Mesothelial cell of epicardium (in vitro differentiated cells): ENCODE measurements around the gene FMNL2. TPM values are rescaled to one million over a fixed set of nuclear protein-coding genes. Genes with fewer than 3 reads are reported as not detected.
"Not testable (repeated sequence)": the region's sequence is repeated elsewhere in the genome, so short reads cannot be mapped to it uniquely, and the experiment has no call there.

Source experiments
- DNase-seq, 2 experiments: peaks; one replicate each; pipeline ENCODE4 v3.0.0; 2021; ENCODE audit warnings: low spot score in 2 of 2; ENCODE audit not compliant: unreplicated experiment in 2 of 2
- H3K27ac Mint-ChIP-seq: 2 replicates; pipeline ENCODE4 v1.8.0; 2021; ENCODE audit warnings: mixed read lengths
- H3K27me3 Mint-ChIP-seq: 2 replicates; pipeline ENCODE4 v1.8.0; 2021; ENCODE audit warnings: low read depth, mixed read lengths
- H3K36me3 Mint-ChIP-seq: 2 replicates; pipeline ENCODE4 v1.8.0; 2021; ENCODE audit warnings: mixed read lengths
- H3K4me1 Mint-ChIP-seq: 2 replicates; pipeline ENCODE4 v1.8.0; 2021; ENCODE audit warnings: mixed read lengths
- H3K4me3 Mint-ChIP-seq: 2 replicates; pipeline ENCODE4 v1.8.0; 2021; ENCODE audit warnings: mild to moderate bottlenecking, moderate library complexity, mixed read lengths
- H3K9me3 Mint-ChIP-seq: 2 replicates; pipeline ENCODE4 v1.8.0; 2021; ENCODE audit warnings: mixed read lengths
- total RNA-seq: library from RNA; stranded (reverse); gene quantifications from 3 replicates; pipeline ENCODE4 v1.2.1, GENCODE V29; 2021
- TF ChIP-seq, protein P1 (sequence below): fragments of 200-600 bp; sonication (generic); IDR thresholded peaks from one replicate; pipeline ENCODE4 v1.5.0; 2021; ENCODE audit warnings: antibody characterized with exemption; ENCODE audit not compliant: unreplicated experiment

Gene FMNL2
- total RNA-seq, 1 donor from 2014 or later, result 52.6 TPM

DNA sequence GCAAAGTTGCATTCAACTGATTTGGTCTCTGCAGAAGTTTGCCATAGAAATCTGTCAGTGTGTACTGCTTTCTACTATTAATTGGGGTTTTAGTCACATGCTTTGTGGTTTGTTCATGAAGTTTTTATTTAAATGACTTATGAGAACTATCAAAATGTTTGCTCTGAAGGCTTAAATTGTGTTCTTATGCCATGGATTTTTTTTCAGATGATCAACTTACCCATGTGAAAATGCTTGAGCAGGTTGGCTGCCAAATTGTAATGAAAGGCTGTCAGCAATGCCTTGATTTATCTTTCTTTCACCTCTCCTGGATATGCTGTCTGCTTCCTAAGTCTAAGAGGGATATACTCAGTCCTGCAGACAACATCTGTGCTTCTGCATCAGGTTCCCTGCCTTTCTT is 50.7 kb downstream of the FMNL2 start:
- H3K4me3 Mint-ChIP-seq, result no peak overlapping the region
- H3K36me3 Mint-ChIP-seq, result peaks cover 10% of the 10 kb centered on the region
- peaks cover 9% of the 10 kb centered on the region for H3K9me3 Mint-ChIP-seq
- H3K27me3 Mint-ChIP-seq, result no peaks in the 10 kb centered on the region
- H3K27ac Mint-ChIP-seq, result no peak overlapping the region
- peaks cover 40% of the 10 kb centered on the region for H3K4me1 Mint-ChIP-seq
- DNase-seq, result no peak
- TF ChIP-seq, protein P1, sequence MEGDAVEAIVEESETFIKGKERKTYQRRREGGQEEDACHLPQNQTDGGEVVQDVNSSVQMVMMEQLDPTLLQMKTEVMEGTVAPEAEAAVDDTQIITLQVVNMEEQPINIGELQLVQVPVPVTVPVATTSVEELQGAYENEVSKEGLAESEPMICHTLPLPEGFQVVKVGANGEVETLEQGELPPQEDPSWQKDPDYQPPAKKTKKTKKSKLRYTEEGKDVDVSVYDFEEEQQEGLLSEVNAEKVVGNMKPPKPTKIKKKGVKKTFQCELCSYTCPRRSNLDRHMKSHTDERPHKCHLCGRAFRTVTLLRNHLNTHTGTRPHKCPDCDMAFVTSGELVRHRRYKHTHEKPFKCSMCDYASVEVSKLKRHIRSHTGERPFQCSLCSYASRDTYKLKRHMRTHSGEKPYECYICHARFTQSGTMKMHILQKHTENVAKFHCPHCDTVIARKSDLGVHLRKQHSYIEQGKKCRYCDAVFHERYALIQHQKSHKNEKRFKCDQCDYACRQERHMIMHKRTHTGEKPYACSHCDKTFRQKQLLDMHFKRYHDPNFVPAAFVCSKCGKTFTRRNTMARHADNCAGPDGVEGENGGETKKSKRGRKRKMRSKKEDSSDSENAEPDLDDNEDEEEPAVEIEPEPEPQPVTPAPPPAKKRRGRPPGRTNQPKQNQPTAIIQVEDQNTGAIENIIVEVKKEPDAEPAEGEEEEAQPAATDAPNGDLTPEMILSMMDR, result no peak

DNA sequence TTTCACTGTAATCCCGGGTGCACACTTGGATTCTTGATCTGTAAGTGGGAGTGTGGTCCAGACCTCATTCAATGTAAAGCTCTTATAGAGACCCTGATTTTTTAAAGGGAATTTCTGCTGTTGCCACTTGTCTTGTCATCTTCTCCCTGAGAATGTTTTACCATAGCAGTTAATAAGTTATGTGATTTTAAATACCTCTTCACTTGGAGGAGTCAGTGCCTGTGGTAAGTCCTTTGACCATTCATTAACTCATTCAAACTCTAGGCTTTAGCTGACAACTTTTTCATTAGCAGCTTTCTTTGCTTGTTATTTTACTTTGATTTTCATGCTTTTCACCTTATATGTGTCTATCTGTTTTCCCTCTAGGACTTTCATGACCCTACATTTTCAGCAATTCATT is 51.3 kb downstream of the FMNL2 start:
- peaks cover 9% of the 10 kb centered on the region for H3K9me3 Mint-ChIP-seq
- H3K4me3 Mint-ChIP-seq, result no peak overlapping the region
- H3K4me1 Mint-ChIP-seq, result peaks cover 34% of the 10 kb centered on the region
- H3K36me3 Mint-ChIP-seq, result peaks cover 10% of the 10 kb centered on the region
- DNase-seq, result no peak
- peak overlapping the region; percentile 67 for H3K27ac Mint-ChIP-seq
- TF ChIP-seq, protein P1, result no peak
- H3K27me3 Mint-ChIP-seq, result no peaks in the 10 kb centered on the region

DNA sequence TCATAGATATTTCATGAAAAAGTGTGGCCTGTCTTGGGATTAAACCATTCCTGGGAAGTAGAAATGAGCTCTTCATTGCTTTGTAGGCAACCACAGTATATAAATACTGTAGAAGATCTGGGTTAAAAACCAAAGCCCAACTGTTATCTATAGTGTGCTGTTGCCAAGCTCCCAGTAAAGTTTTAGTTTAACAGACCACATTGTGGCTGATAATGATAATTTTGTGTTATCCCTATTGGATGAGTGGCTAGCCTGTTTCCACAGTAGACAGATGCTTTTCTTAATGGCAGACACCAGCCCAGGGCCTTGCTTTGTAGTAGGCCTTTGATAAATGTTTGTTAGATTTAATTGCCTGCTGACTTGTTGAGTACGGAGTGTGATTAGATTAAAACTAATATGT is 52.1 kb downstream of the FMNL2 start:
- Mint-ChIP-seq H3K4me3 (no peak overlapping the region), H3K4me1 (peaks cover 30% of the 10 kb centered on the region), H3K36me3 (peaks cover 10% of the 10 kb centered on the region), H3K9me3 (peaks cover 9% of the 10 kb centered on the region), H3K27ac (peak overlapping the region; percentile 67), H3K27me3 (no peaks in the 10 kb centered on the region)
- TF ChIP-seq, protein P1, result no peak
- DNase-seq, result no peak

DNA sequence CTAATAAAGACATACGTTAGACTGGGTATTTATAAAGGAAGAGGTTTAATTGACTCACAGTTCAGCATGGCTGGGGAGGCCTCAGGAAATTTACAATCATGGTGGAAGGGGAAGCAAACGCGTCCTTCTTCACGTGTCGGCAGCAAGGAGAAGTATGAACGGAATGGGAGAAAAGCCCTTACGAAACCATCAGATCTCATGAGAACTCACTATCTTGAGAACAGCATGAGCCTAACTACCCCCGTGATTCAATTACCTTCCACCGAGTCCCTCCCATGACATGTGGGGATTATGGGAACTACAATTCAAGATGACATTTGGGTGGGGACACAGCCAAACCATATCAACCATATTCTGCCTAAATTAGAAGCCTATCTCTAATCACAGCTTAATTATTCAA is 53.3 kb downstream of the FMNL2 start:
- not testable (repeated sequence) for H3K27me3 Mint-ChIP-seq, H3K9me3 Mint-ChIP-seq, H3K27ac Mint-ChIP-seq, H3K4me3 Mint-ChIP-seq, DNase-seq
- Mint-ChIP-seq H3K4me1 (peaks cover 27% of the 10 kb centered on the region), H3K36me3 (peaks cover 10% of the 10 kb centered on the region)

DNA sequence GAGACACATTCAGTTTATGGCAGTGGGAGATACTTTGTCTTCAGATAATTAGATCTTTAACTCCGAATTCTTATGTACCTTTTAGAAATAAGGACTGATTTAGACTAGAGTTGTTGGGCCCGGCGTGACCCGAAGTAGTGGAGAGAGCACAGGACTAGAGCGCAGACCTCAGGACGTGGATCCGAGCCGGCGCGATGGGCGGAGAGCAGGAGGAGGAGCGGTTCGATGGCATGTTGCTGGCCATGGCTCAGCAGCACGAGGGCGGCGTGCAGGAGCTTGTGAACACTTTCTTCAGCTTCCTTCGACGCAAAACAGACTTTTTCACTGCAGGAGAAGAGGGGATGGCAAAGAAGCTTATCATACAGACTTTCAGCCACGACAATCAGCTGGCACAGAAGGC is 54.5 kb downstream of the FMNL2 start:
- peaks cover 9% of the 10 kb centered on the region for H3K9me3 Mint-ChIP-seq
- no peak overlapping the region for H3K27ac Mint-ChIP-seq
- peaks cover 10% of the 10 kb centered on the region for H3K36me3 Mint-ChIP-seq
- no peak for DNase-seq
- peaks cover 27% of the 10 kb centered on the region for H3K4me1 Mint-ChIP-seq
- TF ChIP-seq, protein P1, result no peak
- no peaks in the 10 kb centered on the region for H3K27me3 Mint-ChIP-seq
- no peak overlapping the region for H3K4me3 Mint-ChIP-seq

DNA sequence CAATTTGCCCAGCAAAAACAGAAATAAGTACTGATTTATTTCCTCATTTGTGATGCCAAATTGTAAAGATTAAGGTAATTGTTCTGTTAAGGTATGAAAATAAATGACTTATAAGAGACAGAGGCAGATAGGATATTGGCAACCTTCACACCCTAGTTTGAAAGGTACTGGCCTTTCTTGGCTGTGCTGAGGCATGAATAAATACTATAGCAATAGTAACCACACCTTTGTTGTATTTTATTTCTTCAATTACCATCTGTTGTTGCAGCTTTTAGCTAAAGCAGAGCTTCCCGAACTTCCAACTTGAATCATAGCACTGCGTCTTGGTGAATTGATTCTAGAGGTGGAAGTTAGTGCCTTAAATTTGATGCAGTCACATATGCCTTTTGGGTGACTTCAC is 55.9 kb downstream of the FMNL2 start:
- TF ChIP-seq, protein P1, result no peak
- no peak overlapping the region for H3K4me3 Mint-ChIP-seq
- peaks cover 10% of the 10 kb centered on the region for H3K36me3 Mint-ChIP-seq
- H3K9me3 Mint-ChIP-seq, result peaks cover 9% of the 10 kb centered on the region
- peaks cover 25% of the 10 kb centered on the region for H3K4me1 Mint-ChIP-seq
- no peak for DNase-seq
- no peaks in the 10 kb centered on the region for H3K27me3 Mint-ChIP-seq
- H3K27ac Mint-ChIP-seq, result no peak overlapping the region
